ENCODE results near the gene SYPL2. TPM values are rescaled to one million over a fixed set of nuclear protein-coding genes. Genes with fewer than 3 reads are reported as not detected.

Gene SYPL2
- total and polyA plus RNA-seq, 4 donors: 0.31 to 1.4 (median 1.0) TPM

- Histone ChIP-seq H3K9ac (ENCODE audit: insufficient read depth in 1 of 2, low read length in 2 of 2) (no peak overlapping the region), H3K27ac (ENCODE audit: low read depth in 1 of 2, low read length in 1 of 2) (no peak overlapping the region), H3K27me3 (ENCODE audit: control insufficient read depth in 3 of 3, insufficient read depth in 3 of 3, low read length in 2 of 3) (peaks cover 0 to 91% (median 70%) of the 10 kb centered on the region in 3 donors), H3K4me3 (no peak overlapping the region), H3K4me1 (ENCODE audit: control insufficient read depth in 5 of 5, insufficient read depth in 5 of 5, low read length in 5 of 5) (peaks cover 0 to 5% (median 5%) of the 10 kb centered on the region in 5 donors), H3K36me3 (ENCODE audit: control insufficient read depth in 4 of 4, insufficient read depth in 4 of 4, low read length in 4 of 4) (no peaks in the 10 kb centered on the region), H3K9me3 (ENCODE audit: control insufficient read depth in 4 of 4, insufficient read depth in 3 of 4, low read length in 3 of 4) (no peaks in the 10 kb centered on the region)
- WGBS, 2 donors: 10 to 18% methylated on average over 22 to 23 of the region's 23 CpGs
- DNase-seq (no peak), ATAC-seq (ENCODE audit: insufficient read depth, low FRiP score) (no peak)
- TF ChIP-seq CTCF (IDR thresholded peaks at IDR 0.05; ENCODE audit: control extremely low read depth, extremely low read depth): no peak
Measured at GRCh38 chr1:109467301-109467777, 993 bp downstream of the SYPL2 start.

DNA sequence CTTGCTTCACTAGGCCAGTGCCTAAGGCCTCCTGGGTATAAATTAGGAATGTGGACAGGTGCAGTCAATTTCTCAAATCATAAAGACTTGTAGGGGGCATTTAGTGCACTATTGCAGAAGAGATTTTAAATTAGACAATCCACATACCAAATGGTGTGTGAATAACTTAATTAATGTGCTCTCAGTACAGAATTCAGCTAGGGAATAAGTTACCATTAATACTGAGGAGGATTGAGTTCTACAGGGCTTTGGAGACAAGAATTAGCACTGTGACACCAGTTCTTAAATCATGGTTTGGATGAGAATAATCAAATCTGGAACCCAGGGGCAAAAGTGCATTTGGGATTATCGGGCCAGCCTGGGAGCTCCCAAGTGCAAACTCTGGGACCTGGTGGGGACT lies 1.7 kb downstream of the SYPL2 start:
- H3K27ac ChIP-seq (ENCODE audit: low read depth in 1 of 2, low read length in 1 of 2): no peak overlapping the region
- H3K9me3 ChIP-seq (ENCODE audit: control insufficient read depth in 4 of 4, insufficient read depth in 3 of 4, low read length in 3 of 4): no peaks in the 10 kb centered on the region
- DNase-seq: no peak
- peaks cover 0 to 5% (median 5%) of the 10 kb centered on the region in 5 donors for H3K4me1 ChIP-seq (ENCODE audit: control insufficient read depth in 5 of 5, insufficient read depth in 5 of 5, low read length in 5 of 5)
- no peak for ATAC-seq (ENCODE audit: insufficient read depth, low FRiP score)
- no peak overlapping the region for H3K9ac ChIP-seq (ENCODE audit: insufficient read depth in 1 of 2, low read length in 2 of 2)
- 90 to 100% methylated on average over 1 of the region's 1 CpG for WGBS, 2 donors
- H3K4me3 ChIP-seq: no peak overlapping the region
- peaks cover 0 to 86% (median 68%) of the 10 kb centered on the region in 3 donors for H3K27me3 ChIP-seq (ENCODE audit: control insufficient read depth in 3 of 3, insufficient read depth in 3 of 3, low read length in 2 of 3)
- no peak for TF ChIP-seq CTCF (IDR thresholded peaks at IDR 0.05; ENCODE audit: control extremely low read depth, extremely low read depth)
- H3K36me3 ChIP-seq (ENCODE audit: control insufficient read depth in 4 of 4, insufficient read depth in 4 of 4, low read length in 4 of 4): no peaks in the 10 kb centered on the region

GRCh38 chr1:109468903-109469302 lies 2.6 kb downstream of the SYPL2 start:
- DNase-seq (no peak), ATAC-seq (ENCODE audit: insufficient read depth, low FRiP score) (no peak)
- Histone ChIP-seq H3K4me1 (ENCODE audit: control insufficient read depth in 5 of 5, insufficient read depth in 5 of 5, low read length in 5 of 5) (peaks cover 0 to 5% (median 5%) of the 10 kb centered on the region in 5 donors), H3K27me3 (ENCODE audit: control insufficient read depth in 3 of 3, insufficient read depth in 3 of 3, low read length in 2 of 3) (peaks cover 0 to 82% (median 66%) of the 10 kb centered on the region in 3 donors), H3K27ac (ENCODE audit: low read depth in 1 of 2, low read length in 1 of 2) (no peak overlapping the region), H3K4me3 (no peak overlapping the region), H3K9me3 (ENCODE audit: control insufficient read depth in 4 of 4, insufficient read depth in 3 of 4, low read length in 3 of 4) (no peaks in the 10 kb centered on the region), H3K9ac (ENCODE audit: insufficient read depth in 1 of 2, low read length in 2 of 2) (no peak overlapping the region), H3K36me3 (ENCODE audit: control insufficient read depth in 4 of 4, insufficient read depth in 4 of 4, low read length in 4 of 4) (no peaks in the 10 kb centered on the region)
- TF ChIP-seq CTCF (IDR thresholded peaks at IDR 0.05; ENCODE audit: control extremely low read depth, extremely low read depth): no peak
- 34 to 42% methylated on average over 2 of the region's 2 CpGs for WGBS, 2 donors

- WGBS, 2 donors: 54 to 59% methylated on average over 6 of the region's 6 CpGs
- Histone ChIP-seq H3K36me3 (ENCODE audit: control insufficient read depth in 4 of 4, insufficient read depth in 4 of 4, low read length in 4 of 4) (no peaks in the 10 kb centered on the region), H3K9ac (ENCODE audit: insufficient read depth in 1 of 2, low read length in 2 of 2) (no peak overlapping the region), H3K4me1 (ENCODE audit: control insufficient read depth in 5 of 5, insufficient read depth in 5 of 5, low read length in 5 of 5) (peaks cover 0 to 5% (median 5%) of the 10 kb centered on the region in 5 donors), H3K27me3 (ENCODE audit: control insufficient read depth in 3 of 3, insufficient read depth in 3 of 3, low read length in 2 of 3) (peaks cover 0 to 70% (median 53%) of the 10 kb centered on the region in 3 donors), H3K4me3 (no peak overlapping the region), H3K27ac (ENCODE audit: low read depth in 1 of 2, low read length in 1 of 2) (no peak overlapping the region), H3K9me3 (ENCODE audit: control insufficient read depth in 4 of 4, insufficient read depth in 3 of 4, low read length in 3 of 4) (no peaks in the 10 kb centered on the region)
- no peak for TF ChIP-seq CTCF (IDR thresholded peaks at IDR 0.05; ENCODE audit: control extremely low read depth, extremely low read depth)
- ATAC-seq (ENCODE audit: insufficient read depth, low FRiP score) (no peak), DNase-seq (no peak)
Measured at GRCh38 chr1:109470245-109470644, 3.9 kb downstream of the SYPL2 start.
